ENCODE results near the gene EMC8. TPM values are rescaled to one million over a fixed set of nuclear protein-coding genes. Genes with fewer than 3 reads are reported as not detected.

EMC8 gene
- total RNA-seq, 1 donor from 2014 or later, result 45.2 TPM

DNA sequence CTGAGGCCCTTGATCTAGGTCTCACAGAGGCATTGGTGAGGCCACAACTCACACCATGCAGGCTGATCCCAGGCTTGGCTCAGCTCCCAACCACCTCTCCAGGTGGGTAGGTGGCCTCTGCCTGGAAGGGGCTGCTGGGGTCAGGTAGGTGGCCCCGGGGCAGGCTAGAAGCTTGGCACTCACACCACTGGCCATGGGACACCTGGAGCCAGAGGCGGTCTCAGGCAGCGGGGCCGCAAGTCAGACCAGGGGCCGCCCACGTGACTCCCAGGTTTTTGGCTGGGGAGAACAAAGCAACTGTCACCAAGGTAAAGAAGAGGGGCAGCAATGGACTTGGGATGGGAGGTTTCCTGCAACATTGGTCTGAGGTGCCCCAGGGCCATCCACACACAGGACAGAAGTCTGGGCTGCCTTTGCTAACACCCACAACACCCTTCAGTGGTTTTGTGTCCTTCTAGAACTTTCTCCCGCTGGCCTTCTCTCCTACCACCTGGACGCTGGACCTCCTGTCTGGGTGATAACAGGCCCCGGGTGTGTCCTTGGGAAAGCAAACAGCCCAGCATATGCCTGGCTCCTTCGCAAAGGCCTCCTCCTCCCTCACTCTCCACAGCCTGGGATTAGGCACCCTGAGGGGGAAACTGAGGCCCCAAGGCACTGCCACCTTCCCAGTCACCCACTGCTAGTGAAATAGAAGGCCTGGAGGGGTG, 64.9 kb downstream of the EMC8 start:
- Mint-ChIP-seq H3K4me3 (ENCODE audit: low read depth) (no peak overlapping the region), H3K27me3 (peaks cover 22% of the 10 kb centered on the region), H3K9me3 (ENCODE audit: low read depth) (no peaks in the 10 kb centered on the region), H3K4me1 (ENCODE audit: low read depth) (no peaks in the 10 kb centered on the region), H3K36me3 (ENCODE audit: insufficient read depth) (no peaks in the 10 kb centered on the region), H3K27ac (no peak overlapping the region)
- no peak for DNase-seq (ENCODE audit: low spot score, unreplicated experiment)
- TF ChIP-seq, protein P1, sequence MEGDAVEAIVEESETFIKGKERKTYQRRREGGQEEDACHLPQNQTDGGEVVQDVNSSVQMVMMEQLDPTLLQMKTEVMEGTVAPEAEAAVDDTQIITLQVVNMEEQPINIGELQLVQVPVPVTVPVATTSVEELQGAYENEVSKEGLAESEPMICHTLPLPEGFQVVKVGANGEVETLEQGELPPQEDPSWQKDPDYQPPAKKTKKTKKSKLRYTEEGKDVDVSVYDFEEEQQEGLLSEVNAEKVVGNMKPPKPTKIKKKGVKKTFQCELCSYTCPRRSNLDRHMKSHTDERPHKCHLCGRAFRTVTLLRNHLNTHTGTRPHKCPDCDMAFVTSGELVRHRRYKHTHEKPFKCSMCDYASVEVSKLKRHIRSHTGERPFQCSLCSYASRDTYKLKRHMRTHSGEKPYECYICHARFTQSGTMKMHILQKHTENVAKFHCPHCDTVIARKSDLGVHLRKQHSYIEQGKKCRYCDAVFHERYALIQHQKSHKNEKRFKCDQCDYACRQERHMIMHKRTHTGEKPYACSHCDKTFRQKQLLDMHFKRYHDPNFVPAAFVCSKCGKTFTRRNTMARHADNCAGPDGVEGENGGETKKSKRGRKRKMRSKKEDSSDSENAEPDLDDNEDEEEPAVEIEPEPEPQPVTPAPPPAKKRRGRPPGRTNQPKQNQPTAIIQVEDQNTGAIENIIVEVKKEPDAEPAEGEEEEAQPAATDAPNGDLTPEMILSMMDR (IDR thresholded peaks at IDR 0.05; ENCODE audit: unreplicated experiment), result no peak

DNA sequence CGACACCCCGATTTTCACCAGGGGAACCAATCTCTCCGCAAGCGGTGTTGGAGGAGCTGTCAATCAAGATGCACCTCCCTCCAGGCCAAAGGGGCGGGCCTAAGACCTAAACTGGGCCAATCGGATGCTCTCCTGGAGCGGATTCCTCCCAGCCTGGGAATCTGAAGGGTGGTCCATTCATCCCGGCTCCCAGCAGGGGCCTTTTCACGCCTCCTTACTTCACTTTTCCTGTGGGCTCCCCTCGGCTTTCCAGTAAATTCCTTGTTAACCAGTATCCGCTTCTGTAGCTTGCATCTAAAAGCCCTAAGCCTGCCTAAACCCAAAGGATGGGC, 65.5 kb downstream of the EMC8 start:
- H3K27me3 Mint-ChIP-seq, result peaks cover 20% of the 10 kb centered on the region
- no peak for DNase-seq (ENCODE audit: low spot score, unreplicated experiment)
- H3K27ac Mint-ChIP-seq, result no peak overlapping the region
- TF ChIP-seq, protein P1 (IDR thresholded peaks at IDR 0.05; ENCODE audit: unreplicated experiment), result no peak
- H3K4me1 Mint-ChIP-seq (ENCODE audit: low read depth), result no peaks in the 10 kb centered on the region
- H3K9me3 Mint-ChIP-seq (ENCODE audit: low read depth), result no peaks in the 10 kb centered on the region
- H3K4me3 Mint-ChIP-seq (ENCODE audit: low read depth), result no peak overlapping the region
- no peaks in the 10 kb centered on the region for H3K36me3 Mint-ChIP-seq (ENCODE audit: insufficient read depth)

DNA sequence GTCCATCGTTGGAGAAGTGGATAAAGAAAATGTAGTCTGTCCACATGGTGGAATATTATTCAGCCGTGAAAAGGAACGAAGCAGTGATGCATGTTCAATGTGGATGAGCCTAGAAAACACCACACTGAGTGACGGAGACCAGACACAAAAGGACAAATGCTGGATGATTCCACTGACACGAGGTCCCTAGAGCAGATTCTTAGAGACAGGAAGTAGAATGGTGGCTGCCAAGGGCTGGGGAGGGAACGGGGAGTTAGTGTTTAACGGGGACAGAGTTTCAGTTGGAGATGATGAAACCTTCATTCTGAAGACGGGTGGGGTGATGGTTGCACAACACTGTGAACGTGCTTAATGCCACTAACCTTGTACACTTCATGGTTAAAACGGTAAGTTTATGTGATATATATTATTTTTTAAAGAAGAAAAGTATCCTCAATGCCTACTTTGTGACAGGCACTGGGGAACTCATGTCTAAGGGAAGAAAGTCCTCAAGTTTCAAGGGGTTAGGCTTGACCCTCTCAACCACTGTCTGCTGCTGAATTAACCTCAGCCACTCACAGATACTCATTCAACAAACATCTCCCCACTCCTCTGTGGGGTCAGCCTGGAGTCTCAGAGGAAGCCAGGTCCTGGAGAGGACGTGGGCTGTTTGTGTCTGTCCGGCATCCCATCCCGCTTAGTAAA, 66.0 kb downstream of the EMC8 start:
- H3K36me3 Mint-ChIP-seq (ENCODE audit: insufficient read depth), result no peaks in the 10 kb centered on the region
- H3K4me3 Mint-ChIP-seq (ENCODE audit: low read depth), result no peak overlapping the region
- no peak for DNase-seq (ENCODE audit: low spot score, unreplicated experiment)
- peaks cover 20% of the 10 kb centered on the region for H3K27me3 Mint-ChIP-seq
- H3K4me1 Mint-ChIP-seq (ENCODE audit: low read depth), result no peaks in the 10 kb centered on the region
- no peak overlapping the region for H3K27ac Mint-ChIP-seq
- TF ChIP-seq, protein P1 (IDR thresholded peaks at IDR 0.05; ENCODE audit: unreplicated experiment), result no peak
- no peaks in the 10 kb centered on the region for H3K9me3 Mint-ChIP-seq (ENCODE audit: low read depth)

DNA sequence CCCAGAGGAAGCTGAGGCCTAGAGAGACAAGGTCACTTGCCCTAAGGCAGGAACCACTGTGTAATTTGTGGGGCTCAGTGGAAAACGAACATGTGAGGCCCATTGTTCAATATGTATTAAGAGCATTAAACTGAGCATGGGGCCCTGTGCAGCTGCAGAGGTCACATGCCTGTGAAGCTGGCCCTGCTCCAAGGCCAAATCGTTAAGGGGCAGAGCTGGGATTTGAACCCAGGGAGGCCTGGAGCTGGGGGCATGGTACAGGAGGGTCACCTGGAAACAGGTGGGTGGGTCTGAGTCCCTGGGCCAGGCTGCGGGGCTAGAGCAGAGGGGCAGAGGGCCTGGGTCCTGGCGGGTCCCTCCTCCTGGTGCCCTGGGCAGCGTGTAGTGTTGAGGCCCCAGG, 68.2 kb downstream of the EMC8 start:
- H3K27ac Mint-ChIP-seq, result no peak overlapping the region
- H3K9me3 Mint-ChIP-seq (ENCODE audit: low read depth), result no peaks in the 10 kb centered on the region
- H3K4me1 Mint-ChIP-seq (ENCODE audit: low read depth), result no peaks in the 10 kb centered on the region
- no peak for DNase-seq (ENCODE audit: low spot score, unreplicated experiment)
- TF ChIP-seq, protein P1 (IDR thresholded peaks at IDR 0.05; ENCODE audit: unreplicated experiment), result no peak
- H3K27me3 Mint-ChIP-seq, result peaks cover 29% of the 10 kb centered on the region
- no peaks in the 10 kb centered on the region for H3K36me3 Mint-ChIP-seq (ENCODE audit: insufficient read depth)
- H3K4me3 Mint-ChIP-seq (ENCODE audit: low read depth), result no peak overlapping the region

DNA sequence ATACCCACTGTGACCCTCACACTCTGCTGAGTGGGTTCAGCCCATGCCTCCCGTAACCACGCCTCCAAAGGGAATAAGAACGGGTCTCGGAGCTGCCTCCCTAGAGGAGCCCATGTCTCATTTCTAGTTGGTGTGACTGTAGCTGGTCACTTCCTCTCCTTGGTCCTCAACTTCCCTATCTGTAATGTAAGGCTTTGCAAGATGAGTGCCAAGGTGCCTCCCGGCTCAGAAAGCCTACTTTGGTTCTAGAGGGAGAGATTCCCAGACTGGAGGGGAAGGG, 69.2 kb downstream of the EMC8 start:
- no peaks in the 10 kb centered on the region for H3K9me3 Mint-ChIP-seq (ENCODE audit: low read depth)
- H3K27me3 Mint-ChIP-seq, result peaks cover 30% of the 10 kb centered on the region

More for the DNA sequence above, 69.2 kb downstream of the EMC8 start:
- Mint-ChIP-seq H3K27ac (no peak overlapping the region), H3K4me1 (ENCODE audit: low read depth) (no peaks in the 10 kb centered on the region), H3K4me3 (ENCODE audit: low read depth) (no peak overlapping the region), H3K36me3 (ENCODE audit: insufficient read depth) (no peaks in the 10 kb centered on the region)
- DNase-seq (ENCODE audit: low spot score, unreplicated experiment), result no peak
- TF ChIP-seq, protein P1 (IDR thresholded peaks at IDR 0.05; ENCODE audit: unreplicated experiment), result no peak
